ENCODE measurements around the gene CGREF1.
"Not testable (repeated sequence)": the region's sequence is repeated elsewhere in the genome, so short reads cannot be mapped to it uniquely, and the experiment has no call there.

CGREF1 gene

GRCh38 chr2:27137322-27137935, 18.5 kb upstream of the CGREF1 start:
- no peak for DNase-seq (ENCODE audit: low read depth in 2 of 2)

- no peak for DNase-seq (ENCODE audit: low read depth in 2 of 2)
Observed at GRCh38 chr2:27136751-27137150, 17.8 kb upstream of the CGREF1 start.

DNA sequence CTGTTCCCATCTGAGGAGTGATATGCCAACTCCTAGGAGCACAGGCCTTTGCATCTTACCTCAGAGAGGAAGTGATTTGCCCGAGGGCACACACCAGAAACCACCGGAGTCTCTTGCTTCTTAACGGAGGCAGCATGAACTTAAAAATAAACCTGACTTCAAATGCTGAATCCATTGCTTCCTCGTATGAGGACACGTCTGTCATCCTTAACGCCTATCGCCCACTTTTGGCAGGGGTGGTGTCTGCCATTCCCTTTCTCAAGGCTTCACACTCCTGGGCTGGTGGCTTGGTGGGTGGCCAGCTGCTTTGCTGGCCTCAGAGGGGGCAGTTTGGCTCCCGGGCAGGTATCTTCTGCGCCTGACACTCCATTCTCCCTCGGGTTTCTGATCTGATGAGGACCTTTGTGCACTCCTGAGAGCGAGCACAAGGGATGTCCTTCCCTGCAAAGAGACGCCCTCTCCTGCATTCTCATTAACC, 16.6 kb upstream of the CGREF1 start:
- no peak for DNase-seq (ENCODE audit: low read depth in 2 of 2)

- no peak for DNase-seq (ENCODE audit: low read depth in 2 of 2)
Observed at GRCh38 chr2:27134781-27135477, 16.0 kb upstream of the CGREF1 start.

GRCh38 chr2:27133905-27134780, 15.2 kb upstream of the CGREF1 start, which contains the start of gene PREB:
PREB (minus strand) TSS chr2:27134636; CDS start chr2:27134421, 215 bp downstream.
- DNase-seq (ENCODE audit: low read depth in 2 of 2) = peak; percentile 96 to 97

- no peak for DNase-seq (ENCODE audit: low read depth in 2 of 2)
Observed at GRCh38 chr2:27133195-27133875, 14.4 kb upstream of the CGREF1 start.

GRCh38 chr2:27131429-27131828, 12.5 kb upstream of the CGREF1 start:
- DNase-seq (ENCODE audit: low read depth in 2 of 2) = no peak

GRCh38 chr2:27130396-27130795, 11.5 kb upstream of the CGREF1 start:
- DNase-seq (ENCODE audit: low read depth in 2 of 2) = no peak

GRCh38 chr2:27128668-27129571, 10.0 kb upstream of the CGREF1 start:
- DNase-seq (ENCODE audit: low read depth in 2 of 2) = no peak

DNA sequence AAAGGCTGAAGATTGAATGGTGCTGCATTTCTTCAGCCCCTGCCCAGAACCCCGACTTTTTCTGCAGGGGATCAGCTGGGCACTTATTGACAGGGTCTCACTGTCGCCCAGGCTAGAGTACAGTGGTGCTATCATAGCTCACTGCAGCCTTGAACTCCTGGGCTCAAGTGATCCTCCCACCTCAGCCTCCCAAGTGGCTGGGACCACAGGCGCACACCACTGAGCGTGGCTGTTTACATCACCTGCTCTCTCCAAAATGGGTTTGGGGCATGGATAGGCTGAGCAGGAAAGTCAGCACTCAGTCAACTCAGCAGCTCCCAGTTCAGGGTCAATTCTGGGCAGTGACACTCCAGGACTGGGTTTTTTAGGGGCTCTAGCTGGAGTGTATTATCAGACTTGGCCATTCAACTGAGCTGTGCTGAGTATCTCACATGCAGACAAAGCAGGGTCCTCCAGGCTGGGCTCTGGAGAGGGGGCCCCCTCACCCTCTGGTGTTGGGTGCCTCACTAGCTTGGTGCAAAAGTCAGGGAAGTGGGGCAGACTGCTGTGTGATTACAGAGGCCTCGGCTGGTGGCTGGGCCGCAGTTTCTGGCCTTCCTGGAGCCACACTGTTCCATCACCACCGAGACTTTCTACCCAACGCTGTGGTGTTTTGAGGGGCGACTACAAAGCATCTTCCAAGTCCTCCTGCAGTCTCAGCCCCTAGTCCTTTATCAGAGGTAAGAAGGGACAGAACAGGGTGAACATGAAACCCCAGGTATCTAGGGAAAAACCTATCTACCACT, 9.1 kb upstream of the CGREF1 start:
- no peak for DNase-seq (ENCODE audit: low read depth in 2 of 2)

GRCh38 chr2:27126252-27126710, 7.4 kb upstream of the CGREF1 start:
- DNase-seq (ENCODE audit: low read depth in 2 of 2) = no peak

- DNase-seq (ENCODE audit: low read depth in 2 of 2) = no peak
Observed at GRCh38 chr2:27125104-27125503, 6.2 kb upstream of the CGREF1 start.

DNA sequence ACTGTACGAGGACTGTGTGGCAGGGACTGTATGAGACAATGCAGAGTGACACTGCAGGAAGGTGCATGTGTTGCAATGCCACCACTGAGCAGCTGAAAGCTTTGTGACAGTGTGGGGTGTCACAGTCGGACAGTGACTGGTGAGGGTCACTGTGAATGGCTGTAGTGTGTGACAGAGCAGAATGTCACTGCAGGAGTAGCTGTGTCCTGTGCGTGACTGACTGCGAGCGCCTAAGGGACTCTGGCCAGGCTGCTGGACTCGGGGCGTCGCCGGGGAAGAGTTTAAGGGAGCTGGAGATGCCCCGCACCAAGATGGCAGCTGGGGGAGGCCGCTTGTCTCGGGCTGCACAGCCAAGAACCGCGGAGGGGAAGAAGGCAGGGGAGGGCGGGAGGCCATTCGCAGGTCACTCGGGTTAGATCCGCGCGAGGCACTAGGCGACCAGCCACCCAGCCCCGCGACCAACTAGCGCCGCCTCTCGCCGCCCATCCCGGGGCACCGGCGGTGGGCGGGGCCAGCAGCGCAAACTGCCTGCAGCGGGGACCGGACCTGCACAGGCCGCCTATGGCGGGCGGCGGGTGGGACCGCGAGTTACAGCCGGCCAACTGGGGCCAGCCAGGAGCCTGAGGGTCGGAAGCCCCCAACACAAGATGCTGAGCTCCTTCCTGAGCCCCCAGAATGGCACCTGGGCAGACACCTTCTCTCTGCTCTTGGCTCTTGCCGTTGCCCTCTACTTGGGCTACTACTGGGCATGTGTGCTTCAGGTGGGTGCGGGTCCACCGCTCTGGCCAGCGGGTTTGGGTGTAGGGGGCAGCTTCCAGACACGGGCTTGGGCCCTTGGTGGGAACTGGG, 4.6 kb upstream of the CGREF1 start, which contains the start of gene ABHD1:
ABHD1 (plus strand) TSS at position 514 of the 849 bp plus-strand sequence; CDS start at position 648, 134 bp downstream.
- DNase-seq (ENCODE audit: low read depth in 2 of 2) = peak; percentile 37 to 38

GRCh38 chr2:27122791-27123190, 3.9 kb upstream of the CGREF1 start:
- no peak for DNase-seq (ENCODE audit: low read depth in 2 of 2)

- no peak for DNase-seq (ENCODE audit: low read depth in 2 of 2)
Observed at GRCh38 chr2:27121906-27122305, 3.0 kb upstream of the CGREF1 start.

GRCh38 chr2:27119330-27119670, 372 bp upstream of the CGREF1 start:
- DNase-seq (ENCODE audit: low read depth in 2 of 2) = not testable (repeated sequence)

- DNase-seq (ENCODE audit: low read depth in 2 of 2) = no peak
Observed at GRCh38 chr2:27117995-27118524, 868 bp downstream of the CGREF1 start.

DNA sequence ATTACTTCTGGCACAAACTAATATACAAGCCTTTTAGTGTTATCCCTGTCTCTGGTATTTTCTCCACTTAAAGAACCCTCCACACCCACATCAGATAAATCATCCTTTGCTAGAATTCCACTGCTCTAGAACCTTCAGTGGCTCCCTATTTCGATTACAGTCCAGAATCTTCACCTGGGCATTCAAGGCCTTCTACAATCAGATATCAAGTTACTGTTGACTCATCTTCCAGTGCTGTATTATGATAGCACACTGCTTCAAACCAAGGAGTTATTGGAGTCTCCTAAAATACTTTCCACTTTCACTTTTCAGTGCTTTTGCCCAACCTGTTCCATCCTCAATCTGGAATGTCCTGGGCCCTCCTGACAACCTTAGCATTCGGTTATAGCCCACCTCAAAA, 3.4 kb downstream of the CGREF1 start:
- no peak for DNase-seq (ENCODE audit: low read depth in 2 of 2)
